Endothelial cell of umbilical vein (primary cell): ENCODE data around the gene SORCS2. TPM values are rescaled to one million over a fixed set of nuclear protein-coding genes. Genes with fewer than 3 reads are reported as not detected.

Experiments
- BruUV-seq: library from RNA; stranded (reverse); fragments of 400-500 nt; replicated peaks from 2 replicates; lab custom pipeline; 2021; lab: Mats Ljungman, UMichigan
- CTCF ChIA-PET: fragments of 300-600, 350-600 bp; sonication (Branson Sonifier 250); formaldehyde crosslinking; loops from one replicate; lab custom pipeline; 2021; ENCODE audit warnings: antibody characterized with exemption, inconsistent platforms; lab: Charles Lee
- POLR2A ChIA-PET: fragments of 300-600, 350-600 bp; sonication (Branson Sonifier 250); formaldehyde crosslinking; loops from one replicate; lab custom pipeline; 2021; ENCODE audit warnings: antibody characterized with exemption, inconsistent platforms; lab: Charles Lee
- DNase-seq: peaks from one replicate; pipeline ENCODE4 v3.0.0-alpha.2; 2011; ENCODE audit warnings: low read depth, low spot score
- FAIRE-seq: peaks from 2 replicates; lab custom pipeline; 2011; peaks lifted over from hg19 to GRCh38; lab: Jason Lieb, UNC
- H2AFZ ChIP-seq: 2 replicates; pipeline ENCODE4 v1.6.0; 2012; ENCODE audit warnings: low read depth, low read length, control low read depth, inconsistent platforms
- H3K27ac ChIP-seq: 2 replicates; pipeline ENCODE4 v1.5.1; 2011; ENCODE audit warnings: low read depth, mild to moderate bottlenecking, control low read depth, low read length, moderate library complexity; ENCODE audit not compliant: insufficient read depth
- H3K27me3 ChIP-seq, 2 experiments: 2 replicates each; pipeline versions ENCODE4 v1.6.0 to v1.6.1; 2011; ENCODE audit warnings: low read length in 2 of 2, mixed read lengths in 1 of 2; ENCODE audit not compliant: control insufficient read depth in 2 of 2, insufficient read depth in 2 of 2
- H3K36me3 ChIP-seq, 2 experiments: 2 replicates in 1 of 2; 3 replicates in 1 of 2; pipeline ENCODE4 v1.5.1; 2011; ENCODE audit warnings: low read length in 2 of 2, mild to moderate bottlenecking in 1 of 2, moderate library complexity in 1 of 2; ENCODE audit not compliant: control insufficient read depth in 2 of 2, insufficient read depth in 2 of 2; ENCODE audit errors: extremely low read depth in 1 of 2
- H3K4me1 ChIP-seq: 3 replicates; pipeline ENCODE4 v1.5.1; 2011; ENCODE audit warnings: mild to moderate bottlenecking, low read length; ENCODE audit not compliant: control insufficient read depth, insufficient read depth; ENCODE audit errors: extremely low read depth
- H3K4me2 ChIP-seq: 2 replicates; pipeline ENCODE4 v1.6.1; 2011; ENCODE audit warnings: low read length, control low read depth, mixed read lengths; ENCODE audit not compliant: insufficient read depth
- H3K4me3 ChIP-seq, 3 experiments: fragments of 200-600 bp in 1 of 3; sonication (generic), shearing (Covaris generic) in 1 of 3; replicated peaks in 1 of 3; 2 replicates each; pipeline ENCODE4 v1.5.1; 2011 to 2016; ENCODE audit warnings: control low read depth in 3 of 3, low read length in 3 of 3, mild to moderate bottlenecking in 2 of 3, inconsistent platforms in 1 of 3, low read depth in 1 of 3, moderate library complexity in 1 of 3; ENCODE audit not compliant: insufficient read depth in 1 of 3
- H3K79me2 ChIP-seq: 2 replicates; pipeline ENCODE4 v1.6.0; 2012; ENCODE audit warnings: low read length, inconsistent platforms; ENCODE audit not compliant: control insufficient read depth, insufficient read depth
- H3K9ac ChIP-seq: replicated peaks from 2 replicates; pipeline ENCODE3; 2011; ENCODE audit warnings: low read length, control low read depth; ENCODE audit not compliant: insufficient read depth; ENCODE audit errors: extremely low read depth
- H3K9me1 ChIP-seq: replicated peaks from 3 replicates; pipeline ENCODE4 v1.6.0; 2011; ENCODE audit warnings: mild to moderate bottlenecking, low read length; ENCODE audit not compliant: control insufficient read depth, insufficient read depth; ENCODE audit errors: extremely low read depth
- H3K9me3 ChIP-seq: replicated peaks from 2 replicates; pipeline ENCODE4 v1.5.1; 2012; ENCODE audit warnings: low read length, inconsistent platforms; ENCODE audit not compliant: control insufficient read depth, insufficient read depth
- H4K20me1 ChIP-seq: replicated peaks from 2 replicates; pipeline ENCODE3; 2011; ENCODE audit warnings: mild to moderate bottlenecking, low read length; ENCODE audit not compliant: control insufficient read depth, insufficient read depth; ENCODE audit errors: extremely low read depth
- CTCF ChIP-seq, 2 donors: IDR thresholded peaks; 1 replicate in 1 of 2; 2 replicates in 1 of 2; pipeline ENCODE4 v1.5.1; 2011; ENCODE audit warnings: low read length in 2 of 2, mild to moderate bottlenecking in 2 of 2, moderate library complexity in 2 of 2, control low read depth in 1 of 2, inconsistent platforms in 1 of 2, low read depth in 1 of 2; ENCODE audit not compliant: insufficient read depth in 1 of 2; ENCODE audit errors: extremely low read depth in 1 of 2
- EZH2 ChIP-seq: IDR thresholded peaks from 2 replicates; pipeline ENCODE4 v1.6.1; 2012; ENCODE audit warnings: borderline replicate concordance, low read depth, mild to moderate bottlenecking, moderate library complexity, low read length, inconsistent platforms; ENCODE audit not compliant: severe bottlenecking
- FOS ChIP-seq: IDR thresholded peaks from 2 replicates; pipeline ENCODE4 v1.6.1; 2011; ENCODE audit warnings: mild to moderate bottlenecking, low read length, moderate library complexity, borderline replicate concordance; ENCODE audit not compliant: insufficient read depth
- GATA2 ChIP-seq: IDR thresholded peaks from 2 replicates; pipeline ENCODE4 v1.7.0; 2011; ENCODE audit warnings: low read depth, mild to moderate bottlenecking, moderate library complexity, mixed read lengths, low read length; ENCODE audit not compliant: insufficient read length, insufficient read depth
- JUN ChIP-seq: IDR thresholded peaks from 2 replicates; pipeline ENCODE4 v1.6.1; 2011; ENCODE audit warnings: borderline replicate concordance, low read depth; ENCODE audit not compliant: insufficient read length, insufficient read depth
- MYC ChIP-seq: IDR thresholded peaks from one replicate; pipeline ENCODE4 v1.6.1; 2011; ENCODE audit warnings: mild to moderate bottlenecking, low read depth, low read length
- POLR2A ChIP-seq: IDR thresholded peaks from 2 replicates; pipeline ENCODE4 v1.6.1; 2012; ENCODE audit warnings: low read depth, mild to moderate bottlenecking, control low read depth, low read length
- POLR2AphosphoS5 ChIP-seq: IDR thresholded peaks from 2 replicates; pipeline ENCODE4 v1.6.1; 2012; ENCODE audit warnings: low read depth, mild to moderate bottlenecking, control low read depth, low read length, moderate library complexity; ENCODE audit not compliant: insufficient read depth
- dilution Hi-C: fragments of 300-500 bp; cut with MboI; formaldehyde crosslinking; loops from one replicate; pipeline ENCODE4 v1.15.0; 2019; ENCODE audit warnings: low sequenced_read_pairs; ENCODE audit not compliant: extremely low pct_ligation_motif_present
- intact Hi-C: fragments of 100-400 bp; cut with micrococcal nuclease; formaldehyde crosslinking; loops from one replicate; pipeline ENCODE4 v1.10.0; 2022
- polyA plus RNA-seq, 4 experiments: library from polyadenylated mRNA; depleted of rRNA in 3 of 4; stranded (reverse) in 3 of 4; unstranded in 1 of 4; fragments of >200 nt; gene quantifications; 2 replicates each; pipeline versions ENCODE4 v1.2.1 to v1.2.3, GENCODE V29; 2011 to 2012; ENCODE audit warnings: missing spikeins in 1 of 4
- total RNA-seq: library from RNA; stranded (reverse); gene quantifications from 2 replicates; pipeline ENCODE4 v1.2.3, GENCODE V29; 2021
- TF ChIP-seq, protein P1 (sequence below): IDR thresholded peaks from 2 replicates; pipeline ENCODE4 v1.6.1; 2011; ENCODE audit not compliant: insufficient read depth, insufficient read length

The SORCS2 gene
- total and polyA plus RNA-seq, 2 donors (not counting 3 experiments of a cell fraction or from before 2014, with no cell fraction given) = not detected

DNA sequence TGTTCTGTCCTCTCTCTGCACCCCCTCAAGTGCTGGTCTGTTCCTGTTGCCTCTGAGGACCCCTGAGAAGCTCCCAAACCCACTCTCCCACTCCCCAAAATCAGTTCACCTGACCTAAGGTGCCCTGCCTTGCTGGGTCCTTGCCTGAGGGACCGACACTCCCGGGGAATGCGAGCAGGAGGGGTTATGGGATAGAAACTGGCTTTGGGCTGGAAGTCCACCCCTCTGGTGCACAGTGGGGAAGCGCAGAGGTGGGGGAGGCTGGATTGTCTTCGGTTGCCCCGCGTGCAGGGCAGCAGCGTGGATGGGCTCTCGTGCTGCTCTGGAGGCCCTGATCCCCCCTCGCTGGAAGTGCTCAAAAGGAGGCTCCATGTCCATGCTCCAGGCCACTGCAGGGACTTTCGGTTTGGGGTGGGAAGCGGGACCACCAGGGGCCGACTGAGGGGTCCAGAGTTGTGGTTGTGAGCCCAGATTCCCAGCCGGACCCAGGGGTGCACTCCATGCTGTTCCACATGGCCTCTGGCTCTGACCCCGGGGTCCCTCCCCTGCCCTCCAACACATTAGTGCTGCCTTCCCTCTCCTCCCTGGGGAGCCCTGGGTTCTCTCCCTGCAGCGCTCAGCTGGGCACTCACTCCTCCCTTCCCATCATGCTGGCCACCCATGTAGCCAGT lies 7.6 kb downstream of the SORCS2 start:
- DNase-seq = no peak
- dilution Hi-C loops (no loop called here), intact Hi-C loops (no loop called here)
- no peak overlapping the region for H3K9ac ChIP-seq
- H2AFZ ChIP-seq = no peak overlapping the region
- POLR2A ChIA-PET = no interaction called here
- H3K4me3 ChIP-seq = no peak overlapping the region
- BruUV-seq = no TSS peak
- no peak overlapping the region for H3K4me2 ChIP-seq
- no peaks in the 10 kb centered on the region for H3K79me2 ChIP-seq
- H3K27me3 ChIP-seq = peaks cover 15 to 17% of the 10 kb centered on the region in 2 experiments
- peaks cover 12% of the 10 kb centered on the region for H3K4me1 ChIP-seq
- no peaks in the 10 kb centered on the region for H4K20me1 ChIP-seq
- H3K9me3 ChIP-seq = no peaks in the 10 kb centered on the region
- H3K9me1 ChIP-seq = no peaks in the 10 kb centered on the region
- CTCF ChIA-PET = no interaction called here
- no peaks in the 10 kb centered on the region for H3K36me3 ChIP-seq
- TF ChIP-seq POLR2AphosphoS5 (no peak), EZH2 (no peak), GATA2 (no peak), FOS (no peak), MYC (no peak), JUN (no peak), POLR2A (no peak), CTCF (IDR thresholded peaks at IDR 0.05; ENCODE audit: extremely low read depth in 1 of 2, insufficient read depth in 1 of 2, low read depth in 1 of 2, low read length in 2 of 2) (no peak)
- TF ChIP-seq, protein P1, sequence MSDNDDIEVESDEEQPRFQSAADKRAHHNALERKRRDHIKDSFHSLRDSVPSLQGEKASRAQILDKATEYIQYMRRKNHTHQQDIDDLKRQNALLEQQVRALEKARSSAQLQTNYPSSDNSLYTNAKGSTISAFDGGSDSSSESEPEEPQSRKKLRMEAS = no peak
- FAIRE-seq = no peak
- no peak overlapping the region for H3K27ac ChIP-seq
